Astrocyte (in vitro differentiated cells and primary cell): ENCODE data around the gene KATNB1. TPM values are rescaled to one million over a fixed set of nuclear protein-coding genes. Genes with fewer than 3 reads are reported as not detected.

Source experiments
- DNase-seq: peaks from one replicate; pipeline ENCODE4 v3.0.0-alpha.2; 2010; ENCODE audit warnings: low read depth
- FAIRE-seq: peaks from 2 replicates; lab custom pipeline; 2011; peaks lifted over from hg19 to GRCh38; lab: Jason Lieb, UNC
- H2AFZ ChIP-seq: 2 replicates; pipeline ENCODE4 v1.6.0; 2012; ENCODE audit warnings: low read depth, low read length, inconsistent platforms
- H3K27ac ChIP-seq: 2 replicates; pipeline ENCODE4 v1.5.1; 2011; ENCODE audit warnings: low read depth, low read length, inconsistent platforms
- H3K27me3 ChIP-seq: 2 replicates; pipeline ENCODE4 v1.6.0; 2011; ENCODE audit warnings: low read length, inconsistent platforms; ENCODE audit not compliant: insufficient read depth
- H3K36me3 ChIP-seq: 2 replicates; pipeline ENCODE4 v1.5.1; 2011; ENCODE audit warnings: low read length, inconsistent platforms; ENCODE audit not compliant: insufficient read depth
- H3K4me1 ChIP-seq: 2 replicates; pipeline ENCODE4 v1.5.1; 2011; ENCODE audit warnings: low read length, inconsistent platforms; ENCODE audit not compliant: insufficient read depth
- H3K4me2 ChIP-seq: 2 replicates; pipeline ENCODE4 v1.6.0; 2012; ENCODE audit warnings: low read length, inconsistent platforms
- H3K4me3 ChIP-seq: 2 replicates; pipeline ENCODE4 v1.5.1; 2011; ENCODE audit warnings: low read depth, mild to moderate bottlenecking, low read length, inconsistent platforms; ENCODE audit not compliant: insufficient read depth
- H3K79me2 ChIP-seq: 2 replicates; pipeline ENCODE4 v1.6.0; 2012; ENCODE audit warnings: mild to moderate bottlenecking, low read length, inconsistent platforms; ENCODE audit not compliant: insufficient read depth
- H3K9ac ChIP-seq: 2 replicates; pipeline ENCODE4 v1.6.0; 2012; ENCODE audit warnings: mild to moderate bottlenecking, low read length, inconsistent platforms
- H3K9me3 ChIP-seq: 2 replicates; pipeline ENCODE4 v1.5.1; 2012; ENCODE audit warnings: low read depth, mild to moderate bottlenecking, low read length, inconsistent platforms; ENCODE audit not compliant: insufficient read depth
- H4K20me1 ChIP-seq: 2 replicates; pipeline ENCODE4 v1.6.0; 2012; ENCODE audit warnings: low read length, inconsistent platforms; ENCODE audit not compliant: insufficient read depth
- H3K27ac Mint-ChIP-seq: one replicate; pipeline ENCODE4 v1.8.0; 2021; ENCODE audit warnings: mild to moderate bottlenecking, mixed read lengths; ENCODE audit not compliant: unreplicated experiment
- H3K27me3 Mint-ChIP-seq: one replicate; pipeline ENCODE4 v1.8.0; 2021; ENCODE audit warnings: low read depth, mixed read lengths; ENCODE audit not compliant: unreplicated experiment
- H3K36me3 Mint-ChIP-seq: one replicate; pipeline ENCODE4 v1.8.0; 2021; ENCODE audit warnings: low read depth, mixed read lengths; ENCODE audit not compliant: unreplicated experiment
- H3K4me1 Mint-ChIP-seq: one replicate; pipeline ENCODE4 v1.8.0; 2021; ENCODE audit warnings: low read depth, mixed read lengths; ENCODE audit not compliant: unreplicated experiment
- H3K4me3 Mint-ChIP-seq: one replicate; pipeline ENCODE4 v1.8.0; 2021; ENCODE audit warnings: mild to moderate bottlenecking, moderate library complexity, mixed read lengths; ENCODE audit not compliant: unreplicated experiment
- H3K9me3 Mint-ChIP-seq: one replicate; pipeline ENCODE4 v1.8.0; 2021; ENCODE audit warnings: mild to moderate bottlenecking, mixed read lengths; ENCODE audit not compliant: unreplicated experiment
- CTCF ChIP-seq: IDR thresholded peaks from 2 replicates; pipeline ENCODE4 v1.5.1; 2011; ENCODE audit warnings: low read depth, mild to moderate bottlenecking, inconsistent platforms, low read length, moderate library complexity; ENCODE audit not compliant: insufficient read depth
- EZH2 ChIP-seq: IDR thresholded peaks from 2 replicates; pipeline ENCODE4 v1.6.1; 2012; ENCODE audit warnings: mild to moderate bottlenecking, low read length, inconsistent platforms; ENCODE audit not compliant: insufficient read depth
- total RNA-seq: library from RNA; stranded (reverse); gene quantifications from 2 replicates; pipeline ENCODE4 v1.2.1, GENCODE V29; 2021

KATNB1 gene
- total RNA-seq, 1 donor from 2014 or later: 28.6 TPM

GRCh38 chr16:57756424-57757325, 21.1 kb downstream of the KATNB1 start:
- H2AFZ ChIP-seq: no peak overlapping the region
- no peak overlapping the region for H3K9ac ChIP-seq
- TF ChIP-seq EZH2 (no peak), CTCF (no peak)
- peaks cover 14% of the 10 kb centered on the region for H3K36me3 Mint-ChIP-seq
- FAIRE-seq (no peak), DNase-seq (no peak)
- H3K4me1 ChIP-seq: no peaks in the 10 kb centered on the region
- H3K27me3 Mint-ChIP-seq: no peaks in the 10 kb centered on the region
- no peaks in the 10 kb centered on the region for H3K27me3 ChIP-seq
- H3K4me2 ChIP-seq: no peak overlapping the region
- peaks cover 11% of the 10 kb centered on the region for H3K4me1 Mint-ChIP-seq
- no peaks in the 10 kb centered on the region for H3K36me3 ChIP-seq
- peaks cover 17% of the 10 kb centered on the region for H4K20me1 ChIP-seq
- no peak overlapping the region for H3K27ac ChIP-seq
- H3K9me3 ChIP-seq: no peaks in the 10 kb centered on the region
- no peak overlapping the region for H3K27ac Mint-ChIP-seq
- no peak overlapping the region for H3K4me3 Mint-ChIP-seq
- H3K9me3 Mint-ChIP-seq: no peaks in the 10 kb centered on the region
- H3K4me3 ChIP-seq: no peak overlapping the region
- no peaks in the 10 kb centered on the region for H3K79me2 ChIP-seq

- Histone ChIP-seq H3K4me3 (no peak overlapping the region), H3K27ac (no peak overlapping the region), H3K9me3 (no peaks in the 10 kb centered on the region), H3K9ac (no peak overlapping the region), H3K36me3 (no peaks in the 10 kb centered on the region), H3K27me3 (no peaks in the 10 kb centered on the region), H3K4me2 (no peak overlapping the region), H4K20me1 (peaks cover 17% of the 10 kb centered on the region), H3K79me2 (no peaks in the 10 kb centered on the region), H3K4me1 (no peaks in the 10 kb centered on the region), H2AFZ (no peak overlapping the region)
- no peaks in the 10 kb centered on the region for H3K27me3 Mint-ChIP-seq
- peak; percentile 25 for DNase-seq
- TF ChIP-seq CTCF (peak; percentile 81), EZH2 (no peak)
- H3K4me1 Mint-ChIP-seq: peaks cover 14% of the 10 kb centered on the region
- H3K4me3 Mint-ChIP-seq: no peak overlapping the region
- no peak for FAIRE-seq
- H3K36me3 Mint-ChIP-seq: peaks cover 10% of the 10 kb centered on the region
- H3K9me3 Mint-ChIP-seq: no peaks in the 10 kb centered on the region
- H3K27ac Mint-ChIP-seq: no peak overlapping the region
Observed at GRCh38 chr16:57757326-57757786, 21.8 kb downstream of the KATNB1 start.

GRCh38 chr16:57757883-57758282, 22.3 kb downstream of the KATNB1 start:
- no peaks in the 10 kb centered on the region for H3K79me2 ChIP-seq
- peaks cover 17% of the 10 kb centered on the region for H4K20me1 ChIP-seq
- TF ChIP-seq EZH2 (no peak), CTCF (no peak)
- H3K4me3 ChIP-seq: no peak overlapping the region
- Mint-ChIP-seq H3K27ac (peak overlapping the region; percentile 47), H3K9me3 (no peaks in the 10 kb centered on the region), H3K27me3 (no peaks in the 10 kb centered on the region), H3K4me3 (no peak overlapping the region), H3K36me3 (peaks cover 11% of the 10 kb centered on the region), H3K4me1 (peaks cover 14% of the 10 kb centered on the region)
- DNase-seq (no peak), FAIRE-seq (no peak)
- no peak overlapping the region for H3K27ac ChIP-seq
- no peaks in the 10 kb centered on the region for H3K36me3 ChIP-seq
- H3K4me1 ChIP-seq: no peaks in the 10 kb centered on the region
- no peaks in the 10 kb centered on the region for H3K9me3 ChIP-seq
- no peak overlapping the region for H3K9ac ChIP-seq
- no peak overlapping the region for H2AFZ ChIP-seq
- no peaks in the 10 kb centered on the region for H3K27me3 ChIP-seq
- H3K4me2 ChIP-seq: no peak overlapping the region
